Measurements from ENCODE around the gene RTKN2.

- TF ChIP-seq, protein P1, sequence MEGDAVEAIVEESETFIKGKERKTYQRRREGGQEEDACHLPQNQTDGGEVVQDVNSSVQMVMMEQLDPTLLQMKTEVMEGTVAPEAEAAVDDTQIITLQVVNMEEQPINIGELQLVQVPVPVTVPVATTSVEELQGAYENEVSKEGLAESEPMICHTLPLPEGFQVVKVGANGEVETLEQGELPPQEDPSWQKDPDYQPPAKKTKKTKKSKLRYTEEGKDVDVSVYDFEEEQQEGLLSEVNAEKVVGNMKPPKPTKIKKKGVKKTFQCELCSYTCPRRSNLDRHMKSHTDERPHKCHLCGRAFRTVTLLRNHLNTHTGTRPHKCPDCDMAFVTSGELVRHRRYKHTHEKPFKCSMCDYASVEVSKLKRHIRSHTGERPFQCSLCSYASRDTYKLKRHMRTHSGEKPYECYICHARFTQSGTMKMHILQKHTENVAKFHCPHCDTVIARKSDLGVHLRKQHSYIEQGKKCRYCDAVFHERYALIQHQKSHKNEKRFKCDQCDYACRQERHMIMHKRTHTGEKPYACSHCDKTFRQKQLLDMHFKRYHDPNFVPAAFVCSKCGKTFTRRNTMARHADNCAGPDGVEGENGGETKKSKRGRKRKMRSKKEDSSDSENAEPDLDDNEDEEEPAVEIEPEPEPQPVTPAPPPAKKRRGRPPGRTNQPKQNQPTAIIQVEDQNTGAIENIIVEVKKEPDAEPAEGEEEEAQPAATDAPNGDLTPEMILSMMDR (IDR thresholded peaks at IDR 0.05; ENCODE audit: low read depth, low read length, poor library complexity, severe bottlenecking), result no peak
- TF ChIP-seq EZH2phosphoT487 (IDR thresholded peaks at IDR 0.05; ENCODE audit: borderline replicate concordance, low read length), result no peak
Observed at GRCh38 chr10:62182595-62182994, 86.0 kb downstream of the RTKN2 start.
